ENCODE results near the gene WNT5A. TPM values are rescaled to one million over a fixed set of nuclear protein-coding genes. Genes with fewer than 3 reads are reported as not detected.
A peak's percentile ranks its signal among the peaks of the same experiment; 100 is the strongest.

Gene WNT5A
- 23.2 TPM for total RNA-seq
- 7.1 TPM for polyA plus RNA-seq

DNA sequence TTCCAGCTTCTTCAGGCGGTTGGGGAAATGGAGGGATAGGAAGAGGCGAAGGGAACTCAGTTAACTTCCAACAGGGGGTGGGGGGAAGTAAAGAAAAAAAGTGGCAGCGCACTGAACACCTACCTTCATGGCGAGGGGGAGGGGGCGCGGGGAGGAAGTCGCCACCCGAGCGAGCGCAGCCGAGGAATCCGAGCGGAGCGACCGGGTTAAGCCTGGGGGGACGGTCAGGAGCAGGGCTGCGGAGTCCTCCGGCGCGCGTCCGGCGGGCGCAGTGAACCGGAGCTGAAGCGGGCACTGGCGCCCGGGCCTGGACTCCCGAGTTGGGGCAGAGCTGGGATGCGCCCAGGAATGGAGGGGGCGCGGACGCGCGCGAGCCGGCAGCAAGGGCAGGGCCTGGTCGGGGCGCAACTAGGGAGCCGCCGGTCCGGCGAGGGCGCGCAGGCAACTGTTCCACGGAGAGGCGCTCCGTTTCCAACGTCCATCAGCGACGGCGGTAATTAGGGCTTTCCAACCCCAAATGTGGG lies at the start of gene WNT5A:
Gene WNT5A, minus strand, starts transcription at position 450 of the 524 bp plus-strand sequence. Its CDS starts 321 bp downstream, at position 129.
- WGBS = under 1% methylated on average over 52 of the region's 52 CpGs
- peak within 1 kb of the TSS; percentile 72 for H3K27ac ChIP-seq (ENCODE audit: low read depth)
- peak within 1 kb of the TSS; percentile 67 for H3K4me3 ChIP-seq (ENCODE audit: low read depth, low read length)
- no peak for DNase-seq (ENCODE audit: extremely low spot score)
- no peaks in the 10 kb centered on the region for H3K36me3 ChIP-seq (ENCODE audit: insufficient read depth)
- peaks cover 1% of the 10 kb centered on the region for H3K4me1 ChIP-seq (ENCODE audit: insufficient read depth)

DNA sequence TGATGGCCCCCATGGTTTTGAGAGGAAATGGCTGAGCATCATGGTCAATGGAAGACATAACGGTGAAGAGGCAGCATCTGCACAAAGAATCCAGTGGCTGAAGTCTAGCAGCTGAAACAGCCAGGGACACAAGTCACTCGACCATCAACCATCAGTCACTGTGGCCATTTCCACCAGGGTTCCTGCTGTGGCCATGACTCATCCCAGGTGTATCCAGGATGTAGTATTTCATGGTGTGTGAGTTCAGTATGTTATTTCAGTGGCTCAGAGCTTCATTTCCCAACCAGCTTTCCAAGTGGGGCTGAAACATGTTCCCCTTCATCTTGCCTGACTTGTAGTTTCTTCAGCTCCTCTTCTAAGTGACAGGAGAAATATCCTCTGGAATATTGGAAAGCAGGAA lies 47.8 kb upstream of the WNT5A start:
- WGBS = 81% methylated on average over 2 of the region's 2 CpGs

DNA sequence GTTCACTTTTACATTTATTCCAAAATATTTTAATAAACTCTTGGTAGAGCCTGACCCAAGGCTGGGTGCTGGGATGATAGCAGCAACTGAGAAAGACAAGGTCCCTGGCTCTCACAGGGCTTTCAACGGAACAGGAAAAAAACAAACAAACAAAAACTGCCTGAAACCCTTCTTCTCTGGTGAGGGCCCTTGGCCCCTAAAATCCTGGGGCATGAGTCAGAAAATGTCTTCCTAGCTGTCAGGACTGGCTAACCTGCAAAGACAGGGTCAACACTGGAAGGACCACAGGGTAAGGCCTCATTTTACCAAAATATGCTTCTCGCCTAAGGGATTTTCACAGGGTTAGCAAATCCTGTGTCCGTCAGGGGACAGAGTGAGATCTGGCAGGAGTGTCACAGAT lies 45.7 kb upstream of the WNT5A start:
- Histone ChIP-seq H3K4me1 (ENCODE audit: insufficient read depth) (no peaks in the 10 kb centered on the region), H3K4me3 (ENCODE audit: low read depth, low read length) (no peak overlapping the region), H3K36me3 (ENCODE audit: insufficient read depth) (no peaks in the 10 kb centered on the region), H3K27ac (ENCODE audit: low read depth) (no peak overlapping the region)
- DNase-seq (ENCODE audit: extremely low spot score) = no peak
- 95% methylated on average over 3 of the region's 3 CpGs for WGBS

More for the DNA sequence above, 47.8 kb upstream of the WNT5A start:
- Histone ChIP-seq H3K36me3 (ENCODE audit: insufficient read depth) (no peaks in the 10 kb centered on the region), H3K27ac (ENCODE audit: low read depth) (no peak overlapping the region), H3K4me3 (ENCODE audit: low read depth, low read length) (no peak overlapping the region), H3K4me1 (ENCODE audit: insufficient read depth) (no peaks in the 10 kb centered on the region)
- no peak for DNase-seq (ENCODE audit: extremely low spot score)

DNA sequence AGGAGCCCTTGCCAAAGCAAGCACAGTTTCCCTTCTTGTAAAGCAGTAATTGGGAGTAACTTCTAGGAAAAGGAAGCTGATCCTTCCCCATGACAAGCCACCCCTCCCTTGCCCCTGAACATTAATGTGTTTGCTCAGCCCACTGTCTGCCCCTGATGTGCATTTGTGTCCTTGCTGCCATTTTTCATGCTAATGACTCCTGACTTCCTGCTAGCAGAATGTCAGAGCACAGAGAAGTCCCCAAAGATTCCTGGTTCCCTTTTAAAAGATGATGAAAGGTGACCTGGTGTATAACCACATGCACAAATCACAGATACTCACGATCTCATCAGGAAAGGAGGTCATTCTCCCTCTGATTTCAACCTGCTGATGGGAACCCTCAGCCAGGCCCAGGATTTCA lies 44.2 kb upstream of the WNT5A start:
- Histone ChIP-seq H3K36me3 (ENCODE audit: insufficient read depth) (no peaks in the 10 kb centered on the region), H3K4me1 (ENCODE audit: insufficient read depth) (no peaks in the 10 kb centered on the region), H3K4me3 (ENCODE audit: low read depth, low read length) (no peak overlapping the region), H3K27ac (ENCODE audit: low read depth) (no peak overlapping the region)
- 73% methylated on average over 1 of the region's 1 CpG for WGBS
- DNase-seq (ENCODE audit: extremely low spot score) = no peak

DNA sequence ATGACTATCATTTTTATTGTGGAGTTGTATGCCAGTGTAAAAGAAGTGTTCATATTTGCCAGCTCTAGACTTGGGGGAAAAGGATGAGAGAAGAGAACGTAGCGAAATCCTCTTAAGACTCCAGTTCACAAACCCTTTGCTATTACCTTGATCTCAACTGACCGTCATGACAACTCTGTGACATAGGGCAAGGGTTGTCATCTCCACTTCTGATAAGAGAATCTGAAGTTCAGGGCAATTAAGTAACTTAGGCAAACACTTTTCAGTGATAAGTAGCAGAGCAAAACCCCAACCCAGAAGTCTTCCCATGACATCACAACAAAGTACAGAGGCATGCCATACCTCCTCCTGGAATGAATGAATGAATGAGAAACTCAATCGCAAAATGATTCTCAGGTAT lies 40.3 kb upstream of the WNT5A start:
- H3K4me3 ChIP-seq (ENCODE audit: low read depth, low read length) = no peak overlapping the region
- no peaks in the 10 kb centered on the region for H3K4me1 ChIP-seq (ENCODE audit: insufficient read depth)
- no peak for DNase-seq (ENCODE audit: extremely low spot score)
- 90% methylated on average over 4 of the region's 4 CpGs for WGBS
- no peak overlapping the region for H3K27ac ChIP-seq (ENCODE audit: low read depth)
- no peaks in the 10 kb centered on the region for H3K36me3 ChIP-seq (ENCODE audit: insufficient read depth)

DNA sequence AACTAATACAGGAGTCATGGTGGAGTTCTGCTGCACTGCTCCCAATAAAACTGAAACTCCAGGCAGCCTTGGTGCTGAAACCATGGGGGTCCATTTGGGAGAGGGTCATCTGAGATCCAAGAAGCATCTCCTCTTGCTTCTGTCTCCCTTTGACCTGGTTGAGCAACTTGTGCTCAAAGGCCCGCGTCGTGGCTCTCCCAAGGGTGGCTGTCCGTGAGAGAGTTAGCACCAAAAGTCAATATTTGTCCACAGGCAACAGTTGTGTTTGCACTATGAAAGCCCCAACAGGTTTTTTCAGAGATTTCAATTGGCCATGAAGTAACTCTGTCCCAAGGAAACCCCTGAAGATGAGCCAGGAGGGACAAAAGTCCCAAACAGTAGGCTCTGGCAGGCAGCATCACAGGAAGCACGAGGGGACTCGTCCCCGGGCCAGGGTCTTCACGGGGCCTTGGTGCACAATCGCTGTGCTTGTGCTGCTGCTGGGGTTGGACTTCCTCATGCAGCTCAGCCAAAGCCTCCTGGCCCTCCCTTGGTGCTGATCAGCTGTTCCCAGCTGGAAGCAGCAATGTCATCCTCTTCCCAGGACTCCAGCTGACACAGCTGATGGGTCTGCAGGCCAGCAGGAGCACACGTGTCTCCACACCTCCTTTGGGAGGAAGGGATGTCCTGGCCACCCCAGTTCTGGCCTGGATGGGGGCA lies 39.4 kb upstream of the WNT5A start:
- H3K4me3 ChIP-seq (ENCODE audit: low read depth, low read length) = no peak overlapping the region
- H3K36me3 ChIP-seq (ENCODE audit: insufficient read depth) = no peaks in the 10 kb centered on the region
- DNase-seq (ENCODE audit: extremely low spot score) = no peak
- WGBS = 63% methylated on average over 10 of the region's 10 CpGs
- H3K27ac ChIP-seq (ENCODE audit: low read depth) = no peak overlapping the region
- no peaks in the 10 kb centered on the region for H3K4me1 ChIP-seq (ENCODE audit: insufficient read depth)

DNA sequence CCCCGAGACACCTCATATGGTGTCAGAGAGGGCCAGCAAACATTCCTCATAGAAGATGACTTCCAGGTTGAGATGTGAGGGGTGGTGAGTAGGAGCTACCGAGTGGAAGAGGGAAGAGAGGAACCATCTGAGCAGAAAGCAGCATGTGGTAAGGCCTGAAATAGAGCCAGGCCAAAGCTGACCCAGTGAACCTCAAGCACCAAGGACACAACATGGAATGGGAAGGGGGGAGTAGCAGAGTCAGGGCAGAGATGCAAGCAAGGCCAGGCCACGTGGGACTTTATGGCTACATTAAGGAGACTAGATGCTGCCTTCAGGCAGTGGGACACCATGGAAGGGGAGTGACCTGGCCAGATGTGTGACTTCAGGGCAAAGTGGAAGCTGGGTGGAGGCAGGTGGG lies 38.3 kb upstream of the WNT5A start:
- H3K27ac ChIP-seq (ENCODE audit: low read depth) = no peak overlapping the region
- 90% methylated on average over 3 of the region's 3 CpGs for WGBS
- H3K36me3 ChIP-seq (ENCODE audit: insufficient read depth) = no peaks in the 10 kb centered on the region
- DNase-seq (ENCODE audit: extremely low spot score) = no peak
- no peaks in the 10 kb centered on the region for H3K4me1 ChIP-seq (ENCODE audit: insufficient read depth)
- no peak overlapping the region for H3K4me3 ChIP-seq (ENCODE audit: low read depth, low read length)

DNA sequence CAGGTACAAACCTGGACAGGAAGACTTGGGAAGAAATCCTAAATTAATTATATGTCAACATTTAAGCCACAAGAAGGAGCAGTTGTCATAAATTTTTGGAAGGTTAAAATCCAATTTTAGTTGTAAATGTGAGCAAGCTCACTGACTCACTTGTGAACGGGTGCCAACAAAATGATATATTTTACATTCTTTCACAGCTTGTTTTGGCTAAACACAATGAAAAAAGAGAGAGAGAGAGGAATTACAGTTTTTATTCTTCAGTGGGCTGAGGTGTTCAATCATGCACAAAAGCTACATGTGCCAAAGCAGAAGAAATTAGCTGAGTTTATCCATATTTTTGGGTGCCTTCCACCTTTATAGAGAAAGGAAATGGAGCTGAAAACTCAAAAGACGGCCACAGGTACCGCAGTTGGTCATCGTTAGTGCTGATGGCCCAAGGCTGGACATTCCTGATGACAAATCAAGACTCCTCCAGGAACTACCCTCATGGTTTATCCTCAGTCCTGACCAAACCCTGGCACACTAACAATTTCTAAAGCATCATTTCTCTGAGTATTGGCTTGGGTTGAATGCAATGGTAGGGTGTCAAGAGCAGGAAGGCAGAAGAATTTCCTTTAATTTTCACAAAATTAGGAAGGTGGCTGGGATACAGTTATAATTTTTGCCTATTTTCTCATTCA lies 37.6 kb upstream of the WNT5A start:
- no peak for DNase-seq (ENCODE audit: extremely low spot score)
- H3K4me1 ChIP-seq (ENCODE audit: insufficient read depth) = no peaks in the 10 kb centered on the region
- WGBS = 88% methylated on average over 4 of the region's 4 CpGs
- H3K27ac ChIP-seq (ENCODE audit: low read depth) = no peak overlapping the region
- H3K36me3 ChIP-seq (ENCODE audit: insufficient read depth) = no peaks in the 10 kb centered on the region
- H3K4me3 ChIP-seq (ENCODE audit: low read depth, low read length) = no peak overlapping the region

DNA sequence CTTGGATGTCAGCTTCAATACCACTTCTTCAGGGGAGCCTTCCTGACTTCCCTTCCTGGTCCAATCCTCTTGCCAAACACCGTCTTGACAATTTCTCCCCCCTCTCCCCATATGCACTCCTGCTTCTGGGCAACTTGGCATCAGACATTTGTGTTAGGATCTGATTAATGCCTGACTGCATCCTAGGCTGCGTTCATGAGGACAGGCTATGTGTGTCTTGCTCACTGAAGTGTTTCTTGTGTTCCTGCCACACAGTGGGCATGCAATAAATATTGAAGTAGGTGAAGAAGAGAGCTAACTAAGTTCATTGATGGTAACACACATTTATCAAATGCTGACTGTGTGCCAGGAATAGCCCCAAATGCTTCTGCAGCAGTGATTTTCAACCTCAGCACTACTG lies 36.4 kb upstream of the WNT5A start:
- no peak overlapping the region for H3K4me3 ChIP-seq (ENCODE audit: low read depth, low read length)
- H3K27ac ChIP-seq (ENCODE audit: low read depth) = no peak overlapping the region
- no peaks in the 10 kb centered on the region for H3K4me1 ChIP-seq (ENCODE audit: insufficient read depth)
- WGBS = 92% methylated on average over 2 of the region's 2 CpGs
- H3K36me3 ChIP-seq (ENCODE audit: insufficient read depth) = no peaks in the 10 kb centered on the region
- DNase-seq (ENCODE audit: extremely low spot score) = no peak

DNA sequence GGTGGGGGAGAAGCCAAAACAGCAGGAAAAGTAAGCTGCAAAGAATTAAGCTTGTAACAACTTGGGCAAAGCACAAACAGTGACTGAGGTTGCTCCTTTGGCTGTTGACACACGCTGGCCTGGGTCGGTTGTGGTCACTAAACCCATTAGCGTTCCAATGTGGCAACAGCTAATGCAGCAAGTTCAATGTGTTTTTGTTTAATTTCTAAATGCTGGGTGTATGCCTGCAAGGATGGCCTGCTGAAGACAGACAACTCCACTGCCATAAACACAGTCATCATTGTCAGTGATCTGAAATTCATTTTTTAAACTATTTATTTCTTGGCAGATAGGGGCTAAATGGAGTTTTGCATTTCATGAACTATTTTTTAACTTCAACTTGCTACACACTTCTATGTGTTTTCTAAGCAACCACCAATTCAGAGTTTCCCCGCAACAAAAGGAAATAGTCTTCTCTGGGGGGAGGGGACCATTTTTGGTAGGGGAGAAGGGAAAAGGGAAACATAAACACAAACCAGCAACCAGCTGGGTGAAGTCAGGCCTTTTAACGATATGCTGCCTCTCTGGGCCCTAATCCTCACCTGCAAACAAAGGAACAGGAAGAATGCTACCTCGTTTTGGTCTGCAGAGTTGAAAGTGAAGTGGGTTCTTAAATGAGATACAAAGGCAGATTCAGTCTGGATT lies 34.8 kb upstream of the WNT5A start:
- 64% methylated on average over 6 of the region's 6 CpGs for WGBS
- Histone ChIP-seq H3K4me3 (ENCODE audit: low read depth, low read length) (no peak overlapping the region), H3K27ac (ENCODE audit: low read depth) (no peak overlapping the region), H3K36me3 (ENCODE audit: insufficient read depth) (no peaks in the 10 kb centered on the region), H3K4me1 (ENCODE audit: insufficient read depth) (no peaks in the 10 kb centered on the region)
- DNase-seq (ENCODE audit: extremely low spot score) = no peak

DNA sequence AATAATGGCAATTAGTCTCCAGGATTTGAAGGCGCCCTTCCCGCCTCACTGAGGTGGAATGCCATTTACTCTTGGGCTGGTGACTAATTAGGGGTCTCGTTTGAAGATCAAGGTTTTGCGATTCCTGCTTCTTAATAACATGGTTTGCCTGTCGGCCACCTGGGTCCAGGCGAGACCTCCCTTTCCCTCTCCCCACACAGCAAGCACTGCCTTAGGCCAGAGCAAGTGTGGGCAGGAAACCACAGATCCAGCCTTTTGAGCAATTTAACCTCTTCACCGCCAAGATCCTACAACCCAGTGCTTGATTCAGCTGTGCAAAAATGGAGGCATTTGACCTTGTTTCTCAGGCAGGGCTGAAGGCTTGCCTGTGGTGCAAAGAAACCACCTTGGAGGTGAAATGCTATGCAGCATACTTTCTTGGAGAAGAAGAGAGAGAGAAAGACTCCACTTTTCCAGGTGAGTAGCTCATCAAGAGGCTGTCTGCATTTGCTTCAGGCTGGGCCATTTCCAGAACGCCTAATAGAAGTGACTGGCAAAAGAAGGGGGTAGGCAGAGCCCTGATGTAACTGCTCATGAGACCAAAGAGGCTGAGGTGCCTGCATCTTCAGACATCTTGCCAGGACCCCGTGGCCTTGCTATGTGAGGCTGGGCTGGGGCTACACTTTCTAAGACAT lies 34.1 kb upstream of the WNT5A start:
- Histone ChIP-seq H3K27ac (ENCODE audit: low read depth) (no peak overlapping the region), H3K4me3 (ENCODE audit: low read depth, low read length) (no peak overlapping the region), H3K4me1 (ENCODE audit: insufficient read depth) (no peaks in the 10 kb centered on the region), H3K36me3 (ENCODE audit: insufficient read depth) (no peaks in the 10 kb centered on the region)
- 84% methylated on average over 9 of the region's 9 CpGs for WGBS
- DNase-seq (ENCODE audit: extremely low spot score) = no peak

DNA sequence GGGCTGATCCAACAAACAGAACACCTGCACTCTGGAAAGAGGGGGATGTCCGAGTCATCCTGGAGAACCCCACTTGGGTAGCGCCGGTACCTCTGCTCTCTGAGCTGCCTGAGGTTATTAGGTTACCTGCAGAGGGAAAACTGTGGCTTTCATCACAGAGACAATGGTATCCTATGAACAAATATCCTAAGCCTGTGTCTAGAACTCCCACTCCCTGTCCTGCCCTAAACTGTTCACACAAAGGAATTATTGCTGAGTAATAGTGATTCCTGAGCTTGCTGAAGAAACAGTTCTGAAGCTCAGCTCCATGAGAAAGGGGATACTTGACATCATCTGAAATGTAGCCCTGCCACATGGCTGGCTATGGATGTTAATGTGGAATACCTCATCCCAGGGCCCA lies 31.9 kb upstream of the WNT5A start:
- H3K36me3 ChIP-seq (ENCODE audit: insufficient read depth) = no peaks in the 10 kb centered on the region
- no peak overlapping the region for H3K4me3 ChIP-seq (ENCODE audit: low read depth, low read length)
- H3K27ac ChIP-seq (ENCODE audit: low read depth) = no peak overlapping the region
- no peaks in the 10 kb centered on the region for H3K4me1 ChIP-seq (ENCODE audit: insufficient read depth)
- no peak for DNase-seq (ENCODE audit: extremely low spot score)
- WGBS = 86% methylated on average over 3 of the region's 3 CpGs

DNA sequence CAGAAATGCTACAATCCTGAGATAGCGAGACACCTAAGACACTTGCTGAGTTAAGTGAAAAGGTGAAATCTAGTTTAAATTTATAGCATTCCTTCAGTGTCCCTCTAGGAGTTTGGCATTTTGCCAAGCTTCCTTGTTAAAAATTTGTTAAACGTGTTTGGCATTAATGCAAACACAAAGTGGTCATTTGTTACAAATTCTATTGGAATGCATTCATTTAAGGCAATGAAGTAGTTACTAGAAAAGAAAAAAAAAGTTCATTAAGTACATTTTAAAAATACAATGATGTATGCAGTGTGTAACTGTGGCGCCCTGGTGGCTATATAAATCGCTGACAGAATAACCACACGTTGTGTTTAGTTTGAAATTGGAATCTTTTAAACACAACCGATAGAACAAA lies 31.3 kb upstream of the WNT5A start:
- 68% methylated on average over 6 of the region's 6 CpGs for WGBS
- Histone ChIP-seq H3K4me3 (ENCODE audit: low read depth, low read length) (no peak overlapping the region), H3K36me3 (ENCODE audit: insufficient read depth) (no peaks in the 10 kb centered on the region), H3K4me1 (ENCODE audit: insufficient read depth) (no peaks in the 10 kb centered on the region), H3K27ac (ENCODE audit: low read depth) (no peak overlapping the region)
- DNase-seq (ENCODE audit: extremely low spot score) = no peak
